HG02610 (cell line): Measurements from ENCODE around the gene GIPC1.
"Not testable (repeated sequence)": the region's sequence is repeated elsewhere in the genome, so short reads cannot be mapped to it uniquely, and the experiment has no call there.

Source experiments
- ATAC-seq: cut with Tn5 transposase; IDR thresholded peaks from one replicate; pipeline ENCODE4 v1.9.1; 2021; ENCODE audit warnings: mild to moderate bottlenecking, moderate library complexity; ENCODE audit not compliant: unreplicated experiment

GIPC1 gene, protein sequence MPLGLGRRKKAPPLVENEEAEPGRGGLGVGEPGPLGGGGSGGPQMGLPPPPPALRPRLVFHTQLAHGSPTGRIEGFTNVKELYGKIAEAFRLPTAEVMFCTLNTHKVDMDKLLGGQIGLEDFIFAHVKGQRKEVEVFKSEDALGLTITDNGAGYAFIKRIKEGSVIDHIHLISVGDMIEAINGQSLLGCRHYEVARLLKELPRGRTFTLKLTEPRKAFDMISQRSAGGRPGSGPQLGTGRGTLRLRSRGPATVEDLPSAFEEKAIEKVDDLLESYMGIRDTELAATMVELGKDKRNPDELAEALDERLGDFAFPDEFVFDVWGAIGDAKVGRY

GRCh38 chr19:14496029-14496833 lies at the start of gene GIPC1:
GIPC1 (minus strand) TSS chr19:14496127; CDS start chr19:14482976, 13,151 bp downstream.
- peak; percentile 75 for ATAC-seq

- ATAC-seq, result no peak
These were observed 49.8 kb upstream of the GIPC1 start for GRCh38 chr19:14545716-14546082.

DNA sequence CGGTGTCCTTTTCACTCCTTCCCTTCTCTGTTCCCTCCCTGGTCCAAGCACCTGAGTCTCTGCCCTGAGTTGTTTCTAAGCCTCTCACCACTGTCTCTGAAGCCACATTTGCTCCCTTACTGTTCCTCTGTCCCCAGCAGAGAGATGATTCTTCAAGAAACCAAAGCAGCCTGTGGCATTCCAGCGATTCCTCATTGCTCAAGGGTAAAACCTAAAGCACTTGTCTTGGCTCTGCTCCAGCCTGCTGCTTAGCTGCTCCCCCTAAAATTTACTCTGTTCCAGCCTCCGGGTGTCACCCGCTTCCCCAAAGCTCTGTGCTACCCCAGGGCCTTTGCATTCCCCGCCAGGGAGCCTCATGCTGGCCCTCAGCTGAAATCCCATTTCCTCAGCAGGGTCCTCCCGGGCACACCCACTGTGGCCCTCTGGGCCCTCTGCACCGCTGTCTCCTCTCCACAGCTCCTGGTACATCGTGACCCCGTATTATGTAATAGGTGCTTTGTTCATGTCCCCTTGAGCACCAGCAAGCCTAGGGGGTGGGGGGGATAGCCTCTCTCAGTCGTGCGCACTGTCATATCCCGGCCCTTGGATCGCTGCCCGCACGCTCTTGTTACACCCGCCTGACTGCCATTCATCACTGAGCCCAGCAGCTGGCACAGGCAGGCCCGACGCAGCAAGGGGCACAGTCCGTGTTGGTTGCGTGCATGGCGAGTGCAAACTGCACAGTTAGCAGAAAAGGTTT lies 49.2 kb upstream of the GIPC1 start:
- no peak for ATAC-seq

GRCh38 chr19:14544047-14544446 lies 48.1 kb upstream of the GIPC1 start:
- ATAC-seq, result no peak

- ATAC-seq, result no peak
These were observed 46.9 kb upstream of the GIPC1 start for GRCh38 chr19:14542711-14543328.

DNA sequence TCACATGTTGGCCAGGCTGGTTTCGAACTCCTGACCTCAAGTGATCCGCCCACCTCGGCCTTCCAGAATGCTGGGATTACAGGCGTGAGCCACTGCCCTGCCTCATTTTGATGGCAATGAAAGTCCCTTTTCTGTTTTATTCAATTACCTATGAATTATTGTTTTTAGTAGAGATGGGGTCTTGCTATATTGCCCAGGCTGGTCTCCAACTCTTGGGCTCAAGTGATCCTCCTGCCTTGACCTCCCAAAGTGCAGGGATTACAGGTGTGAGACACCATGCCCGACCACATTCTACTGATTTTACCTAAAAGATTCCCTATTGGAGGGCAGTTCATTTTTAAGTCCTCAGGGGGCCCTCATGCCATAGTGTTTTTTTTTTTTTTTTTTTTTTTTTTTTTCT lies 46.1 kb upstream of the GIPC1 start:
- ATAC-seq, result not testable (repeated sequence)

- no peak for ATAC-seq
These were observed 45.0 kb upstream of the GIPC1 start for GRCh38 chr19:14540741-14541525.

- ATAC-seq, result no peak
These were observed 41.2 kb upstream of the GIPC1 start for GRCh38 chr19:14536926-14537692.

DNA sequence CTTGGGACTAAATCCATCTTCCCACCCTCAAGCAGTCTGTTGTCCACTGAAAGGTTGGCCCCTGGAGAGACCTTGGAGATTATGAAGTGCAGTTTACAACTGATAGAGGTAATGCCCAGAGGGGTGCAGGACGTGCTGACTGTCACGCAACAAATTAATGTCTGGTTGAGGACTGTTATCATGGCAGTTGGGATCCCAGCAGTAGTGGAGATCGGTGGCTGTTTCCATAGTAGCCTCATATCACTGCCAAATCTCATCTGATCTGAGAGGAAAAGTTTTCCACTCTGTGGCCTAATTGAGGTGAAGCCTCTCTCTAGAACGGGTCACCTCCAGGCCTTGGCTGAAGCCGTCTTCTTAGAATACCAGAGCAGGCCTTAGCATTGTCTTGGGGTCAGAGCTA lies 37.5 kb upstream of the GIPC1 start:
- ATAC-seq, result no peak

GRCh38 chr19:14530506-14530905 lies 34.6 kb upstream of the GIPC1 start:
- no peak for ATAC-seq

DNA sequence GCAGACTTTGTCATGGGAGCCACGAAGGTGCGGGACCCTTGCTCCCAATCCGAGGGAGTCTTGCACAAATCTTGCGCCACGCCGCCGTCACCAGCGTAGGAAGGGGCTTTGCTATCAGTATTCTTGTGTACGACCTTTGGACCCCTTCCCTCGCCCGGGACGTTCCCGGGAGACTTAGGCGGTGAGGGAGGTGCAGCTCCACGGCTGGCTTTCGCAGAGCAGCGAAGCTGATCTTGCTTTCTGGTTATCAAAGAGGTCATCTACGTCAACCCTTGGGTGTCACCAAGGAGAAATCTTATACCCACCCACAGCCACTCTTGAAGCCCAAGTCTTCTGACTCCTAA lies 34.0 kb upstream of the GIPC1 start:
- no peak for ATAC-seq

GRCh38 chr19:14529254-14530004 lies 33.5 kb upstream of the GIPC1 start, which contains the start of gene TECR:
TECR (plus strand) TSS chr19:14529594; CDS start chr19:14529697, 103 bp downstream.
- peak; percentile 97 for ATAC-seq

GRCh38 chr19:14528419-14529253 lies 32.7 kb upstream of the GIPC1 start:
- no peak for ATAC-seq

DNA sequence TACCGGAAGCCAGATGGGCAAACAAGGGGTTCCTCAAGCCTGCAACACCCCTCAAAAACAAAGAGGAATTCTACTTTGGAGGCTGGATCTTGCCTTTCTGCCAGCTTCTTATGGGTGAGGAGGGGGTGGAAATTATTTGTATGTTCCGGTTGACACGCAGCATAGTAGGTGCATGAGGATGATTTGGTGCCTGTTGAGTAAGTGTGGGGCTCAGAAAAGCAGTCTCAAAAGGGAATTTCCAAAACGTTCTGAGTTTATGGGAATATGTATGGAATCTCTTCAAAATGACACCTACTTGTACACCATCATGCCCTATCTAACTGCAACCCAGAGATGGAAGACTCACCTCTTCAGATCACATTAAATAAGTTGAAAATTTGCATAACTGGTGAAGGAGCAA lies 30.5 kb upstream of the GIPC1 start:
- no peak for ATAC-seq

- ATAC-seq, result no peak
These were observed 29.8 kb upstream of the GIPC1 start for GRCh38 chr19:14525729-14526128.

DNA sequence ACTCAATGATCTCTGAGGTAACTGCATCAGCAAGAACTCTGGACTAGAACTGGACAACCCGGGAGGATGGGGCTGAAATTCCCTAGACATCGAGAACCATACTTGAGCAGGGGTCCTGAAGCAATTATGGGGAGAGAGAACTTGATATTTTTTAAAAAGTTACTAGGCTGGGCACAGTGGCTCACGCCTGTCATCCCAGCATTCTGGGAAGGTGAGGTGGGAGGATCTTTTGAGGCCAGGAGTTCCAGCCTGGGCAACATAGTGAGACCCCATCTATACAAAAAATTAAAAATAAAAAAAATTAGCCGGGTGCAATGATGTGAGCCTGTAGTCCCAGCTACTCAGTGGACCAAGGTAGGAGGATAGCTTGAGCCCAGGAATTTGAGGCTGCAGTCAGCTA lies 24.6 kb upstream of the GIPC1 start:
- no peak for ATAC-seq

DNA sequence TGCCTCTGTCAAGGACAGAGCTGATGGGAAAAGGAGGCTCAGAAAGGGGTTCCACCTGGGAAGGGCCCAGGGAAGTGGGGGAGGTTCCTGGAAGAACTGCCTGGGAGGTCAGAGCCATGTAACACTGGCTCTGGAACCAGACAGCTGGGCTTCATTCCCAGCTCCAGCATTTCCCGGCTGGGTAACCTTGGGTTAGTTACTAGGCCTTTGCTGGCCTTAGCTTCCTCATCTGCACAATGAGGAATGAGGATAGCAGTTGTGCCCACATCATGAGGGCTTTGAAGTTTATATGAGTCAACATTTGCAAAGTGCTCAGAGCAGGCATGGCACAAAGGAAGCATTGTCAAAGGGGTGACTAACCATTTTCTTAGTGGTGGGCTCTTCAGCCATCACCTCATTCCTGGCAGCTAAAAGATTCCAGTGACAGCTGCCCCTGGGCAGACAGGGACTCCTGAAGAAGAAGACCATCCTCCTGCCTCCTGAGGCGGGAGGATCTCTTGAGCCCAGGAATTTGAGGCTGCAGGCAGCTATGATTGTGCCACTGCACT lies 24.0 kb upstream of the GIPC1 start:
- no peak for ATAC-seq
